K562 (cell line): ENCODE measurements around the gene ZDHHC19. TPM values are rescaled to one million over a fixed set of nuclear protein-coding genes. Genes with fewer than 3 reads are reported as not detected.

Experiments
- BCLAF1 ChIP-seq, 2 experiments: fragments of 450-650 bp in 1 of 2; IDR thresholded peaks; 2 replicates each; pipeline ENCODE4 v1.6.1; 2011 to 2017; ENCODE audit warnings: low read depth in 2 of 2, antibody characterized with exemption in 1 of 2, borderline replicate concordance in 1 of 2, low read length in 1 of 2, mild to moderate bottlenecking in 1 of 2, mixed read lengths in 1 of 2; ENCODE audit not compliant: control insufficient read depth in 1 of 2
- MYC ChIP-seq, 2 experiments: fragments of 250-450 bp in 1 of 2; sonication (Bioruptor Pico) in 1 of 2; IDR thresholded peaks; 2 replicates each; pipeline versions ENCODE4 v1.5.1 to v1.6.1; 2012 to 2021; ENCODE audit warnings: low read depth in 2 of 2, borderline replicate concordance in 1 of 2, improper control_type of control experiment in 1 of 2, low read length in 1 of 2, mild to moderate bottlenecking in 1 of 2, moderate library complexity in 1 of 2
- ZNF551 ChIP-seq: fragments of 250-450 bp; sonication (Bioruptor Pico); IDR thresholded peaks from 2 replicates; pipeline ENCODE4 v1.5.0; 2021; ENCODE audit warnings: mild to moderate bottlenecking, moderate library complexity
- polyA plus RNA-seq, 8 experiments: library from polyadenylated mRNA; depleted of rRNA in 4 of 8; stranded (reverse) in 5 of 8; unstranded in 3 of 8; fragments of >200 nt; fragmentation: Nextera tagmentation in 2 of 8; fragmentation: Illumina TruSeq in 1 of 8; extraction: Ambion mirVana in 2 of 8; extraction: Trizol in 1 of 8; gene quantifications; 2 replicates each; pipeline versions ENCODE4 v1.2.1 to v1.2.3, GENCODE V29; 2011 to 2014; ENCODE audit warnings: inconsistent platforms in 1 of 8, missing spikeins in 1 of 8
- total RNA-seq, 7 experiments: library from RNA; depleted of rRNA in 6 of 7; stranded (reverse); fragments of >200 nt in 6 of 7; fragmentation: Illumina TruSeq in 2 of 7; extraction: Trizol in 2 of 7; gene quantifications; 2 replicates each; pipeline versions ENCODE4 v1.2.1 to v1.2.3, GENCODE V29; 2011 to 2021; ENCODE audit warnings: low replicate concordance in 1 of 7
- TF ChIP-seq, protein P1 (sequence below): sonication (generic); formaldehyde crosslinking; IDR thresholded peaks from 2 replicates; pipeline ENCODE4 v1.8.1; 2023; ENCODE audit warnings: mild to moderate bottlenecking, missing genetic modification reagents

ZDHHC19 gene
- total and polyA plus RNA-seq, 9 of the 15 experiments (the other 6 are each of a cell fraction or from before 2014, with no cell fraction given), result 0.40 to 5.5 (median 1.1) TPM

DNA sequence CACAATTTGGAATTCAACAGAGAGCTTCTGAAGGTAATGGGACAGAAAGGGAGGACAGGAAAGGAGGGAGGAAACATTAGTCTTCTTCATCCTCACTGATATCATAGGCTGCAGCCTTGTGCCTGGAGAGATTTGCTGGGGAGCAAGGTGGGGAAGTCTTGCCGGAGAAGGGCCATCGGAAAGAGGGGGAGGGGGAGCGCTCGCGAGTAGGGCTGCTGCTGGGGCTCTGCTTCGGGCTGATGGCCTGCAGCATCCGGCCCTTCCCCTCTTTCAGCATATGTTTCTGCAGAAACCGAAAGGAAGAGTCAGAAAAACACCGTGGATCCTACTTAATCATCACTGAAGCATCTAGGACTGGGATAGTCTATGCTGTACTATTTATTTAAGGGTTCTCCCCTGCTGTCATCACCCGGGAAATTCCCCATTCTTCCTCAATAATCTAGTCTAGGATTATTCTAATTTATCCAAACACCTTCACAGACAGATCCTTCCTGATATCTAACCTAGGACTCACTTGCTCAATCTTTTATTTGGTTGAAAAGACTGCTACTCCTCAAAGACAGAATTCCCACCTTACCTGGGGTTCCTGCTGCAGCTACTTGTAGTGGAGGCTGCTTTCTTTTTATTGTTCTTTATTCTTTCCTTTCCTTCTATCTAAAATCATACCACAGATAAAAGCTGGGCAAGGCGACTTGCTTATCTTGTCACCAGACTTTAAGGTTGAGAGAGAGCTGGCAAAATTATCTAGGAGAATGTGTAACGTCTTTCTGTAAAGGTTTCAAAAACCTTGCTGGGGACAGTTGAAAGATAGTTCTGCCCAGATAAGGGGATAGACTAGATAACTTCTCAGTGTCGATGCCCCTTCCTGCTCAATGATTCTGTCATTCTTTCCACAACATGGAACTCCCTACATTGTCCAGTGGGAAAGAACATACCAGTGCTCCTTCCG is 27.7 kb upstream of the ZDHHC19 start (continued):
- TF ChIP-seq MYC (IDR thresholded peaks at IDR 0.05; ENCODE audit: low read depth, low read length) (no peak), MYC (CRISPR knock-in tag; IDR thresholded peaks at IDR 0.05; ENCODE audit: borderline replicate concordance, low read depth) (no peak), ZNF551 (CRISPR knock-in tag) (no peak), BCLAF1 (IDR thresholded peaks at IDR 0.05; ENCODE audit: borderline replicate concordance in 1 of 2, control insufficient read depth in 1 of 2, low read depth in 2 of 2, low read length in 1 of 2) (no peak)
- TF ChIP-seq, protein P1, sequence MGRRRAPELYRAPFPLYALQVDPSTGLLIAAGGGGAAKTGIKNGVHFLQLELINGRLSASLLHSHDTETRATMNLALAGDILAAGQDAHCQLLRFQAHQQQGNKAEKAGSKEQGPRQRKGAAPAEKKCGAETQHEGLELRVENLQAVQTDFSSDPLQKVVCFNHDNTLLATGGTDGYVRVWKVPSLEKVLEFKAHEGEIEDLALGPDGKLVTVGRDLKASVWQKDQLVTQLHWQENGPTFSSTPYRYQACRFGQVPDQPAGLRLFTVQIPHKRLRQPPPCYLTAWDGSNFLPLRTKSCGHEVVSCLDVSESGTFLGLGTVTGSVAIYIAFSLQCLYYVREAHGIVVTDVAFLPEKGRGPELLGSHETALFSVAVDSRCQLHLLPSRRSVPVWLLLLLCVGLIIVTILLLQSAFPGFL (CRISPR knock-in tag), result no peak
